ENCODE data around the gene DDTL. TPM values are rescaled to one million over a fixed set of nuclear protein-coding genes. Genes with fewer than 3 reads are reported as not detected.

DDTL gene
- polyA plus RNA-seq, 3 donors: 0.25 to 0.41 TPM; not detected in 1

- H3K27me3 Mint-ChIP-seq (ENCODE audit: low read depth in 3 of 3): peaks cover 0 to 1% (median 0%) of the 10 kb centered on the region in 3 donors
- H3K27ac Mint-ChIP-seq: no peak overlapping the region
- Histone ChIP-seq H4K20me1 (ENCODE audit: insufficient read depth, low read length) (no peaks in the 10 kb centered on the region), H3K9me3 (replicated peaks in 1 of 2; ENCODE audit: control insufficient read depth in 1 of 2, insufficient read depth in 1 of 2, low read length in 2 of 2) (no peaks in the 10 kb centered on the region), H3K36me3 (replicated peaks in 1 of 2; ENCODE audit: control insufficient read depth in 1 of 2, insufficient read depth in 2 of 2, low read length in 2 of 2) (no peaks in the 10 kb centered on the region), H3K4me3 (replicated peaks in 1 of 3; ENCODE audit: low read depth in 2 of 3, low read length in 3 of 3) (no peak overlapping the region), H3K4me1 (ENCODE audit: control insufficient read depth in 1 of 2, insufficient read depth in 2 of 2, low read length in 2 of 2) (peaks cover 11 to 12% of the 10 kb centered on the region in 2 donors), H3K27ac (ENCODE audit: low read depth in 1 of 2, low read length in 2 of 2) (no peak overlapping the region), H3K4me2 (replicated peaks; ENCODE audit: extremely low read depth, low read length, poor library complexity, severe bottlenecking) (no peak overlapping the region), H3K9ac (ENCODE audit: insufficient read depth, low read length, poor library complexity, severe bottlenecking) (no peak overlapping the region), H2AFZ (ENCODE audit: insufficient read depth, low read depth, low read length, poor library complexity, severe bottlenecking) (no peak overlapping the region), H3K79me2 (ENCODE audit: insufficient read depth, low read length) (peaks cover 28% of the 10 kb centered on the region), H3K27me3 (ENCODE audit: control insufficient read depth in 2 of 2, insufficient read depth in 2 of 2, low read length in 2 of 2) (no peaks in the 10 kb centered on the region)
- WGBS (ENCODE audit: insufficient coverage): 95% methylated on average over 6 of the region's 7 CpGs
- TF ChIP-seq CTCF (IDR thresholded peaks at IDR 0.05): no peak
- H3K36me3 Mint-ChIP-seq: no peaks in the 10 kb centered on the region
- H3K4me1 Mint-ChIP-seq: peaks cover 14% of the 10 kb centered on the region
- DNase-seq: no peak
- no peak overlapping the region for H3K4me3 Mint-ChIP-seq
- intact Hi-C loops (cut with micrococcal nuclease): loop anchor here (5.0 kb wide), 2 partner anchors 72 to 222 kb away; partner anchors contain the start of gene SMARCB1 (in 1 of the 2)
- peaks cover 0 to 3% (median 0%) of the 10 kb centered on the region in 7 donors for H3K9me3 Mint-ChIP-seq
Observed at GRCh38 chr22:24009227-24010017, 42.7 kb downstream of the DDTL start.

- Mint-ChIP-seq H3K9me3 (peaks cover 0 to 3% (median 0%) of the 10 kb centered on the region in 7 donors), H3K27me3 (ENCODE audit: low read depth in 3 of 3) (peaks cover 0 to 1% (median 0%) of the 10 kb centered on the region in 3 donors), H3K36me3 (no peaks in the 10 kb centered on the region), H3K4me3 (no peak overlapping the region), H3K4me1 (peaks cover 14% of the 10 kb centered on the region), H3K27ac (peak overlapping the region in 2 of 7 donors; percentile 14 to 44)
- Histone ChIP-seq H3K36me3 (replicated peaks in 1 of 2; ENCODE audit: control insufficient read depth in 1 of 2, insufficient read depth in 2 of 2, low read length in 2 of 2) (no peaks in the 10 kb centered on the region), H3K9me3 (replicated peaks in 1 of 2; ENCODE audit: control insufficient read depth in 1 of 2, insufficient read depth in 1 of 2, low read length in 2 of 2) (no peaks in the 10 kb centered on the region), H3K9ac (ENCODE audit: insufficient read depth, low read length, poor library complexity, severe bottlenecking) (no peak overlapping the region), H3K27ac (ENCODE audit: low read depth in 1 of 2, low read length in 2 of 2) (no peak overlapping the region), H3K4me3 (replicated peaks in 1 of 3; ENCODE audit: low read depth in 2 of 3, low read length in 3 of 3) (no peak overlapping the region), H3K27me3 (ENCODE audit: control insufficient read depth in 2 of 2, insufficient read depth in 2 of 2, low read length in 2 of 2) (no peaks in the 10 kb centered on the region), H3K4me2 (replicated peaks; ENCODE audit: extremely low read depth, low read length, poor library complexity, severe bottlenecking) (no peak overlapping the region), H4K20me1 (ENCODE audit: insufficient read depth, low read length) (no peaks in the 10 kb centered on the region), H3K4me1 (ENCODE audit: control insufficient read depth in 1 of 2, insufficient read depth in 2 of 2, low read length in 2 of 2) (peaks cover 11 to 12% of the 10 kb centered on the region in 2 donors), H3K79me2 (ENCODE audit: insufficient read depth, low read length) (peaks cover 34% of the 10 kb centered on the region), H2AFZ (ENCODE audit: insufficient read depth, low read depth, low read length, poor library complexity, severe bottlenecking) (no peak overlapping the region)
- no peak for TF ChIP-seq CTCF (IDR thresholded peaks at IDR 0.05)
- no peak for DNase-seq
- no CpG with 5 or more reads among the region's 2 CpGs for WGBS (ENCODE audit: insufficient coverage)
- intact Hi-C loops (cut with micrococcal nuclease): loop anchor here in 1 of 2 donors (5.0 kb wide), 1 partner anchor 223 kb away; the partner anchor contains the start of gene SMARCB1
Observed at GRCh38 chr22:24010018-24010391, 43.3 kb downstream of the DDTL start.

Measured in CD14-positive monocyte (primary cell).